B cell (primary cell): Measurements from ENCODE around the gene PEX10.

Experiments used
- EZH2 ChIP-seq: IDR thresholded peaks from 2 replicates; pipeline ENCODE4 v1.6.1; 2012; ENCODE audit warnings: borderline replicate concordance, low read depth, mild to moderate bottlenecking, moderate library complexity, low read length; ENCODE audit not compliant: insufficient read depth, poor library complexity, severe bottlenecking
- TF ChIP-seq, protein P1 (sequence below): fragments of 200-600 bp; IDR thresholded peaks from one replicate; pipeline ENCODE4 v1.8.0; 2022; ENCODE audit warnings: antibody characterized with exemption, mild to moderate bottlenecking

- TF ChIP-seq EZH2 = no peak
- TF ChIP-seq, protein P1, sequence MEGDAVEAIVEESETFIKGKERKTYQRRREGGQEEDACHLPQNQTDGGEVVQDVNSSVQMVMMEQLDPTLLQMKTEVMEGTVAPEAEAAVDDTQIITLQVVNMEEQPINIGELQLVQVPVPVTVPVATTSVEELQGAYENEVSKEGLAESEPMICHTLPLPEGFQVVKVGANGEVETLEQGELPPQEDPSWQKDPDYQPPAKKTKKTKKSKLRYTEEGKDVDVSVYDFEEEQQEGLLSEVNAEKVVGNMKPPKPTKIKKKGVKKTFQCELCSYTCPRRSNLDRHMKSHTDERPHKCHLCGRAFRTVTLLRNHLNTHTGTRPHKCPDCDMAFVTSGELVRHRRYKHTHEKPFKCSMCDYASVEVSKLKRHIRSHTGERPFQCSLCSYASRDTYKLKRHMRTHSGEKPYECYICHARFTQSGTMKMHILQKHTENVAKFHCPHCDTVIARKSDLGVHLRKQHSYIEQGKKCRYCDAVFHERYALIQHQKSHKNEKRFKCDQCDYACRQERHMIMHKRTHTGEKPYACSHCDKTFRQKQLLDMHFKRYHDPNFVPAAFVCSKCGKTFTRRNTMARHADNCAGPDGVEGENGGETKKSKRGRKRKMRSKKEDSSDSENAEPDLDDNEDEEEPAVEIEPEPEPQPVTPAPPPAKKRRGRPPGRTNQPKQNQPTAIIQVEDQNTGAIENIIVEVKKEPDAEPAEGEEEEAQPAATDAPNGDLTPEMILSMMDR = no peak
These were observed 33.5 kb upstream of the PEX10 start for GRCh38 chr1:2445823-2446215.
